K562 (cell line): Measurements from ENCODE around the gene MTMR6. TPM values are rescaled to one million over a fixed set of nuclear protein-coding genes. Genes with fewer than 3 reads are reported as not detected.

ENCODE experiments used
- ATF1 ChIP-seq, 2 experiments: fragments of 450-650 bp in 1 of 2; IDR thresholded peaks; 2 replicates each; pipeline ENCODE4 v1.6.1; 2016; ENCODE audit warnings: missing compliant biosample characterization in 1 of 2, missing genetic modification characterization in 1 of 2
- CXXC5 ChIP-seq: fragments of 250-450 bp; sonication (Bioruptor Pico); IDR thresholded peaks from 2 replicates; pipeline ENCODE4 v1.8.0; 2022; ENCODE audit warnings: inconsistent platforms, mild to moderate bottlenecking, moderate library complexity
- FOXA3 ChIP-seq, 2 experiments: fragments of 450-650 bp in 1 of 2; sonication (generic) in 1 of 2; formaldehyde crosslinking; IDR thresholded peaks in 1 of 2; conservative IDR thresholded peaks in 1 of 2; 2 replicates each; pipeline versions ENCODE4 v1.4.0 to v1.8.0; 2020 to 2022; ENCODE audit warnings: mild to moderate bottlenecking in 2 of 2, missing genetic modification reagents in 1 of 2
- KLF13 ChIP-seq: fragments of 450-650 bp; IDR thresholded peaks from 2 replicates; pipeline ENCODE4 v1.6.1; 2016; ENCODE audit warnings: missing genetic modification characterization, low read depth, mild to moderate bottlenecking, missing compliant biosample characterization, moderate library complexity, borderline replicate concordance
- MAZ ChIP-seq, 2 experiments: fragments of 450-650 bp in 1 of 2; sonication (generic) in 1 of 2; formaldehyde crosslinking; IDR thresholded peaks in 1 of 2; conservative IDR thresholded peaks in 1 of 2; 2 replicates each; pipeline versions ENCODE4 v1.4.0 to v1.5.0; 2020; ENCODE audit warnings: mild to moderate bottlenecking in 1 of 2, missing genetic modification reagents in 1 of 2
- MEF2D ChIP-seq: conservative IDR thresholded peaks from 2 replicates; pipeline ENCODE4 v1.6.1; 2016; ENCODE audit warnings: low read depth, missing genetic modification characterization, missing compliant biosample characterization
- NFYB ChIP-seq: IDR thresholded peaks from 2 replicates; pipeline ENCODE4 v1.6.1; 2011; ENCODE audit warnings: mild to moderate bottlenecking, moderate library complexity; ENCODE audit not compliant: insufficient read length; ENCODE audit errors: extremely low read depth
- NR3C1 ChIP-seq: sonication (generic); formaldehyde crosslinking; IDR thresholded peaks from 2 replicates; pipeline ENCODE4 v1.8.1; 2022; ENCODE audit warnings: missing genetic modification reagents
- PTTG1 ChIP-seq: fragments of 450-650 bp; IDR thresholded peaks from 2 replicates; pipeline ENCODE4 v1.6.1; 2016; ENCODE audit warnings: low read depth, mild to moderate bottlenecking, missing genetic modification characterization, missing compliant biosample characterization
- RAD51 ChIP-seq: fragments of 450-650 bp; IDR thresholded peaks from 2 replicates; pipeline ENCODE4 v1.7.1; 2016; ENCODE audit warnings: low read depth, mild to moderate bottlenecking, borderline replicate concordance
- RBM14 ChIP-seq: fragments of 200-400 bp; formaldehyde crosslinking; IDR thresholded peaks from 2 replicates; pipeline ENCODE4 v1.6.1; 2018; ENCODE audit warnings: low read depth, mild to moderate bottlenecking, low read length, moderate library complexity, borderline replicate concordance; ENCODE audit not compliant: insufficient read depth
- SMARCA4 ChIP-seq: fragments of 450-650 bp; IDR thresholded peaks from 2 replicates; pipeline ENCODE4 v1.6.1; 2016
- SPI1 ChIP-seq: IDR thresholded peaks from 2 replicates; pipeline ENCODE4 v1.6.1; 2011; ENCODE audit warnings: low read depth, low read length, control low read depth, borderline replicate concordance
- TAL1 ChIP-seq: fragments of 450-650 bp; IDR thresholded peaks from 2 replicates; pipeline ENCODE4 v1.6.1; 2016; ENCODE audit warnings: mild to moderate bottlenecking
- YY1 ChIP-seq, 3 experiments: IDR thresholded peaks; 2 replicates each; pipeline ENCODE4 v1.6.1; 2011; ENCODE audit warnings: low read length in 2 of 3, mild to moderate bottlenecking in 2 of 3, moderate library complexity in 2 of 3, borderline replicate concordance in 1 of 3, control low read depth in 1 of 3, low read depth in 1 of 3; ENCODE audit not compliant: insufficient read depth in 3 of 3, insufficient replicate concordance in 2 of 3, control insufficient read depth in 1 of 3, insufficient read length in 1 of 3; ENCODE audit errors: extremely low read depth in 1 of 3
- ZNF324 ChIP-seq: fragments of 250-450 bp; sonication (Bioruptor Pico); IDR thresholded peaks from 2 replicates; pipeline ENCODE4 v1.4.0; 2020; ENCODE audit warnings: mild to moderate bottlenecking
- ZNF76 ChIP-seq: fragments of 250-450 bp; sonication (Bioruptor Pico); IDR thresholded peaks from 2 replicates; pipeline ENCODE4 v1.4.0; 2020; ENCODE audit warnings: mild to moderate bottlenecking, moderate library complexity, borderline replicate concordance
- polyA plus RNA-seq, 8 experiments: library from polyadenylated mRNA; depleted of rRNA in 4 of 8; stranded (reverse) in 5 of 8; unstranded in 3 of 8; fragments of >200 nt; fragmentation: Nextera tagmentation in 2 of 8; fragmentation: Illumina TruSeq in 1 of 8; extraction: Ambion mirVana in 2 of 8; extraction: Trizol in 1 of 8; gene quantifications; 2 replicates each; pipeline versions ENCODE4 v1.2.1 to v1.2.3, GENCODE V29; 2011 to 2014; ENCODE audit warnings: inconsistent platforms in 1 of 8, missing spikeins in 1 of 8
- total RNA-seq, 7 experiments: library from RNA; depleted of rRNA in 6 of 7; stranded (reverse); fragments of >200 nt in 6 of 7; fragmentation: Illumina TruSeq in 2 of 7; extraction: Trizol in 2 of 7; gene quantifications; 2 replicates each; pipeline versions ENCODE4 v1.2.1 to v1.2.3, GENCODE V29; 2011 to 2021; ENCODE audit warnings: low replicate concordance in 1 of 7
- TF ChIP-seq, protein P1 (sequence below): fragments of 250-450 bp; sonication (Bioruptor Pico); IDR thresholded peaks from 2 replicates; pipeline ENCODE4 v1.4.0; 2020; ENCODE audit warnings: mild to moderate bottlenecking
- TF ChIP-seq, protein P2 (sequence below): fragments of 250-450 bp; sonication (Bioruptor Pico); IDR thresholded peaks from 2 replicates; pipeline ENCODE4 v1.5.0; 2021; ENCODE audit warnings: mild to moderate bottlenecking, borderline replicate concordance
- TF ChIP-seq, protein P3 (sequence below): fragments of 250-450 bp; sonication (Bioruptor Pico); IDR thresholded peaks from 2 replicates; pipeline ENCODE4 v1.4.0; 2020; ENCODE audit warnings: mild to moderate bottlenecking, moderate library complexity, borderline replicate concordance

The MTMR6 gene
- total and polyA plus RNA-seq, 9 of the 15 experiments (the other 6 are each of a cell fraction or from before 2014, with no cell fraction given) = 3.9 to 10.8 (median 7.7) TPM

- TF ChIP-seq ATF1 (CRISPR knock-in tag; IDR thresholded peaks at IDR 0.05) = no peak
- TF ChIP-seq ATF1 (tag; IDR thresholded peaks at IDR 0.05) = peak; percentile 88
- TF ChIP-seq NFYB = no peak
- no peak for TF ChIP-seq SPI1
- no peak for TF ChIP-seq PTTG1 (tag)
- no peak for TF ChIP-seq ZNF76 (CRISPR knock-in tag)
- no peak for TF ChIP-seq ZNF324
- TF ChIP-seq YY1 (IDR thresholded peaks at IDR 0.05; ENCODE audit: borderline replicate concordance in 1 of 3, control insufficient read depth in 1 of 3, extremely low read depth in 1 of 3, insufficient read depth in 3 of 3, insufficient read length in 1 of 3, insufficient replicate concordance in 2 of 3, low read depth in 1 of 3, low read length in 2 of 3) = peak in 2 of 3 experiments; percentile 11 to 53
- no peak for TF ChIP-seq KLF13 (tag)
- TF ChIP-seq TAL1 = no peak
- TF ChIP-seq, protein P1, sequence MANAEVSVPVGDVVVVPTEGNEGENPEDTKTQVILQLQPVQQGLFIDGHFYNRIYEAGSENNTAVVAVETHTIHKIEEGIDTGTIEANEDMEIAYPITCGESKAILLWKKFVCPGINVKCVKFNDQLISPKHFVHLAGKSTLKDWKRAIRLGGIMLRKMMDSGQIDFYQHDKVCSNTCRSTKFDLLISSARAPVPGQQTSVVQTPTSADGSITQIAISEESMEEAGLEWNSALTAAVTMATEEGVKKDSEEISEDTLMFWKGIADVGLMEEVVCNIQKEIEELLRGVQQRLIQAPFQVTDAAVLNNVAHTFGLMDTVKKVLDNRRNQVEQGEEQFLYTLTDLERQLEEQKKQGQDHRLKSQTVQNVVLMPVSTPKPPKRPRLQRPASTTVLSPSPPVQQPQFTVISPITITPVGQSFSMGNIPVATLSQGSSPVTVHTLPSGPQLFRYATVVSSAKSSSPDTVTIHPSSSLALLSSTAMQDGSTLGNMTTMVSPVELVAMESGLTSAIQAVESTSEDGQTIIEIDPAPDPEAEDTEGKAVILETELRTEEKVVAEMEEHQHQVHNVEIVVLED (CRISPR knock-in tag) = peak; percentile 96
- TF ChIP-seq, protein P2, sequence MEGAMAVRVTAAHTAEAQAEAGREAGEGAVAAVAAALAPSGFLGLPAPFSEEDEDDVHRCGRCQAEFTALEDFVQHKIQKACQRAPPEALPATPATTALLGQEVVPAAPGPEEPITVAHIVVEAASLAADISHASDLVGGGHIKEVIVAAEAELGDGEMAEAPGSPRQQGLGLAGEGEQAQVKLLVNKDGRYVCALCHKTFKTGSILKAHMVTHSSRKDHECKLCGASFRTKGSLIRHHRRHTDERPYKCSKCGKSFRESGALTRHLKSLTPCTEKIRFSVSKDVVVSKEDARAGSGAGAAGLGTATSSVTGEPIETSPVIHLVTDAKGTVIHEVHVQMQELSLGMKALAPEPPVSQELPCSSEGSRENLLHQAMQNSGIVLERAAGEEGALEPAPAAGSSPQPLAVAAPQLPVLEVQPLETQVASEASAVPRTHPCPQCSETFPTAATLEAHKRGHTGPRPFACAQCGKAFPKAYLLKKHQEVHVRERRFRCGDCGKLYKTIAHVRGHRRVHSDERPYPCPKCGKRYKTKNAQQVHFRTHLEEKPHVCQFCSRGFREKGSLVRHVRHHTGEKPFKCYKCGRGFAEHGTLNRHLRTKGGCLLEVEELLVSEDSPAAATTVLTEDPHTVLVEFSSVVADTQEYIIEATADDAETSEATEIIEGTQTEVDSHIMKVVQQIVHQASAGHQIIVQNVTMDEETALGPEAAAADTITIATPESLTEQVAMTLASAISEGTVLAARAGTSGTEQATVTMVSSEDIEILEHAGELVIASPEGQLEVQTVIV (CRISPR knock-in tag) = no peak
- TF ChIP-seq NR3C1 = no peak
- TF ChIP-seq MAZ (CRISPR knock-in tag; conservative IDR thresholded peaks at IDR 0.05 in 1 of 2, IDR thresholded peaks at IDR 0.05 in 1 of 2) = no peak; a peak in 2 of 4 replicates
- TF ChIP-seq RAD51 = no peak
- TF ChIP-seq CXXC5 (CRISPR knock-in tag) = peak; percentile 95
- no peak for TF ChIP-seq FOXA3 (CRISPR knock-in tag; conservative IDR thresholded peaks at IDR 0.05 in 1 of 2, IDR thresholded peaks at IDR 0.05 in 1 of 2)
- TF ChIP-seq MEF2D = no peak
- no peak for TF ChIP-seq RBM14
- TF ChIP-seq, protein P3, sequence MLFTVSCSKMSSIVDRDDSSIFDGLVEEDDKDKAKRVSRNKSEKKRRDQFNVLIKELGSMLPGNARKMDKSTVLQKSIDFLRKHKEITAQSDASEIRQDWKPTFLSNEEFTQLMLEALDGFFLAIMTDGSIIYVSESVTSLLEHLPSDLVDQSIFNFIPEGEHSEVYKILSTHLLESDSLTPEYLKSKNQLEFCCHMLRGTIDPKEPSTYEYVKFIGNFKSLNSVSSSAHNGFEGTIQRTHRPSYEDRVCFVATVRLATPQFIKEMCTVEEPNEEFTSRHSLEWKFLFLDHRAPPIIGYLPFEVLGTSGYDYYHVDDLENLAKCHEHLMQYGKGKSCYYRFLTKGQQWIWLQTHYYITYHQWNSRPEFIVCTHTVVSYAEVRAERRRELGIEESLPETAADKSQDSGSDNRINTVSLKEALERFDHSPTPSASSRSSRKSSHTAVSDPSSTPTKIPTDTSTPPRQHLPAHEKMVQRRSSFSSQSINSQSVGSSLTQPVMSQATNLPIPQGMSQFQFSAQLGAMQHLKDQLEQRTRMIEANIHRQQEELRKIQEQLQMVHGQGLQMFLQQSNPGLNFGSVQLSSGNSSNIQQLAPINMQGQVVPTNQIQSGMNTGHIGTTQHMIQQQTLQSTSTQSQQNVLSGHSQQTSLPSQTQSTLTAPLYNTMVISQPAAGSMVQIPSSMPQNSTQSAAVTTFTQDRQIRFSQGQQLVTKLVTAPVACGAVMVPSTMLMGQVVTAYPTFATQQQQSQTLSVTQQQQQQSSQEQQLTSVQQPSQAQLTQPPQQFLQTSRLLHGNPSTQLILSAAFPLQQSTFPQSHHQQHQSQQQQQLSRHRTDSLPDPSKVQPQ (CRISPR knock-in tag) = no peak
- TF ChIP-seq SMARCA4 = no peak
Observed at GRCh38 chr13:25301347-25302113, 14.2 kb upstream of the MTMR6 start, which contains the start of gene NUP58 (continued).
